HEK293 (cell line): ENCODE results near the gene LY6G5B.

Experiments
- CTCF ChIA-PET: fragments of 350-600 bp; formaldehyde crosslinking; extraction: SDS; loops from one replicate; lab custom pipeline; 2021; ENCODE audit warnings: antibody characterized with exemption; lab: Yijun Ruan, JAX
- POLR2A ChIA-PET: fragments of 300-600 bp; formaldehyde crosslinking; extraction: SDS; loops from one replicate; lab custom pipeline; 2020; ENCODE audit warnings: antibody characterized with exemption, inconsistent platforms; lab: Yijun Ruan, JAX
- H3K27ac ChIP-seq: fragments of 200-500 bp; sonication (Bioruptor generic); 2 replicates; pipeline ENCODE4 v1.5.1; 2014; ENCODE audit warnings: low read depth, low read length, control low read depth, inconsistent platforms; ENCODE audit errors: extremely low read depth
- H3K36me3 ChIP-seq, 2 experiments: fragments of 200-500 bp in 1 of 2; sonication (Bioruptor generic) in 1 of 2; 1 replicate in 1 of 2; 2 replicates in 1 of 2; pipeline ENCODE4 v1.5.1; 2014 to 2017; ENCODE audit warnings: inconsistent platforms in 2 of 2, low read length in 2 of 2; ENCODE audit not compliant: control insufficient read depth in 2 of 2, insufficient read depth in 1 of 2
- H3K4me1 ChIP-seq: fragments of 200-500 bp; sonication (Bioruptor generic); 2 replicates; pipeline ENCODE4 v1.5.1; 2014; ENCODE audit warnings: mild to moderate bottlenecking, low read length, inconsistent platforms; ENCODE audit not compliant: control insufficient read depth, insufficient read depth
- H3K4me3 ChIP-seq: 2 replicates; pipeline ENCODE4 v1.5.1; 2011; ENCODE audit warnings: low read depth, mild to moderate bottlenecking, control low read depth, low read length, moderate library complexity
- H3K9me3 ChIP-seq: fragments of 200-500 bp; sonication (Bioruptor generic); 2 replicates; pipeline ENCODE4 v1.5.1; 2014; ENCODE audit warnings: low read depth, low read length, inconsistent platforms; ENCODE audit not compliant: control insufficient read depth, insufficient read depth
- KLF7 ChIP-seq: fragments of 450-650 bp; formaldehyde crosslinking; IDR thresholded peaks from 2 replicates; pipeline ENCODE4 v1.5.1; 2016; ENCODE audit warnings: missing biosample characterization, missing genetic modification characterization, borderline replicate concordance
- KLF9 ChIP-seq: fragments of 450-650 bp; formaldehyde crosslinking; IDR thresholded peaks from 2 replicates; pipeline ENCODE4 v1.5.1; 2016; ENCODE audit warnings: missing biosample characterization, missing genetic modification characterization, low read depth
- TCF7L2 ChIP-seq: IDR thresholded peaks from 2 replicates; pipeline ENCODE4 v1.6.1; 2011; ENCODE audit warnings: low read depth, mild to moderate bottlenecking, inconsistent platforms, low read length, moderate library complexity, borderline replicate concordance
- YY2 ChIP-seq: fragments of 450-650 bp; formaldehyde crosslinking; IDR thresholded peaks from 2 replicates; pipeline ENCODE4 v1.5.1; 2016; ENCODE audit warnings: missing biosample characterization, missing genetic modification characterization
- ZBTB7A ChIP-seq: fragments of 450-650 bp; formaldehyde crosslinking; IDR thresholded peaks from 2 replicates; pipeline ENCODE4 v1.5.1; 2016; ENCODE audit warnings: low read depth, missing biosample characterization, missing genetic modification characterization
- ZNF121 ChIP-seq: fragments of 450-650 bp; formaldehyde crosslinking; IDR thresholded peaks from 2 replicates; pipeline ENCODE4 v1.5.1; 2016; ENCODE audit warnings: missing biosample characterization, missing genetic modification characterization
- ZNF138 ChIP-seq: fragments of 450-650 bp; formaldehyde crosslinking; IDR thresholded peaks from 2 replicates; pipeline ENCODE4 v1.5.1; 2016; ENCODE audit warnings: missing biosample characterization, missing genetic modification characterization, borderline replicate concordance
- ZNF157 ChIP-seq: fragments of 450-650 bp; formaldehyde crosslinking; IDR thresholded peaks from 2 replicates; pipeline ENCODE4 v1.5.1; 2016; ENCODE audit warnings: missing biosample characterization, missing genetic modification characterization
- ZNF174 ChIP-seq: fragments of 450-650 bp; formaldehyde crosslinking; IDR thresholded peaks from 2 replicates; pipeline ENCODE4 v1.5.0; 2017; ENCODE audit warnings: missing biosample characterization, mild to moderate bottlenecking, missing genetic modification characterization
- ZNF175 ChIP-seq: fragments of 450-650 bp; formaldehyde crosslinking; IDR thresholded peaks from 2 replicates; pipeline ENCODE4 v1.5.1; 2016; ENCODE audit warnings: missing biosample characterization, missing genetic modification characterization
- ZNF211 ChIP-seq: fragments of 450-650 bp; formaldehyde crosslinking; IDR thresholded peaks from 2 replicates; pipeline ENCODE4 v1.5.1; 2016; ENCODE audit warnings: low read depth, missing biosample characterization, missing genetic modification characterization
- ZNF324 ChIP-seq: fragments of 450-650 bp; formaldehyde crosslinking; IDR thresholded peaks from 2 replicates; pipeline ENCODE4 v1.5.1; 2016; ENCODE audit warnings: missing biosample characterization, missing genetic modification characterization
- ZNF335 ChIP-seq: fragments of 450-650 bp; formaldehyde crosslinking; conservative IDR thresholded peaks from 2 replicates; pipeline ENCODE4 v1.5.1; 2016; ENCODE audit warnings: missing biosample characterization, missing genetic modification characterization
- ZNF37A ChIP-seq: fragments of 450-650 bp; IDR thresholded peaks from 2 replicates; pipeline ENCODE4 v1.5.1; 2018; ENCODE audit warnings: missing biosample characterization, missing genetic modification characterization
- ZNF394 ChIP-seq: fragments of 450-650 bp; formaldehyde crosslinking; IDR thresholded peaks from 2 replicates; pipeline ENCODE4 v1.5.1; 2016; ENCODE audit warnings: missing biosample characterization, missing genetic modification characterization, mild to moderate bottlenecking, moderate library complexity, borderline replicate concordance
- ZNF423 ChIP-seq: fragments of 450-650 bp; formaldehyde crosslinking; IDR thresholded peaks from 2 replicates; pipeline ENCODE4 v1.5.1; 2016; ENCODE audit warnings: missing biosample characterization, missing genetic modification characterization
- ZNF426 ChIP-seq: fragments of 450-650 bp; formaldehyde crosslinking; IDR thresholded peaks from 2 replicates; pipeline ENCODE4 v1.5.1; 2017; ENCODE audit warnings: missing biosample characterization, missing genetic modification characterization, mild to moderate bottlenecking, inconsistent platforms, moderate library complexity
- ZNF610 ChIP-seq: fragments of 450-650 bp; formaldehyde crosslinking; IDR thresholded peaks from 2 replicates; pipeline ENCODE4 v1.5.1; 2016; ENCODE audit warnings: missing biosample characterization, missing genetic modification characterization, borderline replicate concordance
- ZNF776 ChIP-seq: fragments of 450-650 bp; formaldehyde crosslinking; IDR thresholded peaks from 2 replicates; pipeline ENCODE4 v1.5.0; 2017; ENCODE audit warnings: missing biosample characterization, missing genetic modification characterization, borderline replicate concordance
- ZNF791 ChIP-seq: fragments of 450-650 bp; formaldehyde crosslinking; IDR thresholded peaks from 2 replicates; pipeline ENCODE4 v1.5.1; 2016; ENCODE audit warnings: missing biosample characterization, missing genetic modification characterization
- ZNF843 ChIP-seq: fragments of 450-650 bp; formaldehyde crosslinking; IDR thresholded peaks from 2 replicates; pipeline ENCODE4 v1.5.1; 2016; ENCODE audit warnings: missing biosample characterization, missing genetic modification characterization
- ZSCAN23 ChIP-seq: fragments of 450-650 bp; formaldehyde crosslinking; IDR thresholded peaks from 2 replicates; pipeline ENCODE4 v1.5.1; 2016; ENCODE audit warnings: missing biosample characterization, missing genetic modification characterization
- TF ChIP-seq, protein P1 (sequence below): fragments of 450-650 bp; formaldehyde crosslinking; IDR thresholded peaks from 2 replicates; pipeline ENCODE4 v1.5.1; 2016; ENCODE audit warnings: missing biosample characterization, missing genetic modification characterization, borderline replicate concordance
- TF ChIP-seq, protein P2 (sequence below): fragments of 450-650 bp; formaldehyde crosslinking; IDR thresholded peaks from 2 replicates; pipeline ENCODE4 v1.5.1; 2016; ENCODE audit warnings: missing biosample characterization, missing genetic modification characterization

LY6G5B gene

DNA sequence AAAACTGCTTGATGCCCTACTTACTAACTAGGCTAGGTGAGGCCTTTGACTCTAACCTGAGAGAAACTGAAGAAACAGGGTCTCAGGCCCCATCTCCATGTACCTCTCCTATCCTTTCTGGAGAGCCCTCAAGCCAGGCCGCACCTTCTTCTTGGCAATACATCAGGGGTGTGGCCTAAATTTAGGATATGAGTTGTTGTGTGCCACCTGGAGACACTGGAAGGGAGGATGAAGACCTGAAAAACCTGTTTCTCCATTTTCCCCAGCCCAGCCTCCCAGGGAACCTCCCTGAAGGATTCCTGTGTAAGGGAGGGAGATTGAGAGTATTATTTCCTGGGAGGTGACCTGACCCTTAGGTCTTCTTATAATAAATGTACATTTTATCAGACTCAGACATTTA, 48.5 kb downstream of the LY6G5B start (continued):
- TF ChIP-seq ZNF776 (tag by site-specific recombination) (no peak), ZNF37A (tag by site-specific recombination) (no peak), ZNF791 (tag by site-specific recombination) (no peak), ZNF138 (tag by site-specific recombination) (no peak), ZNF175 (no peak), ZNF426 (tag by site-specific recombination) (no peak), ZNF335 (no peak), ZBTB7A (tag by site-specific recombination) (no peak)
- TF ChIP-seq, protein P1, sequence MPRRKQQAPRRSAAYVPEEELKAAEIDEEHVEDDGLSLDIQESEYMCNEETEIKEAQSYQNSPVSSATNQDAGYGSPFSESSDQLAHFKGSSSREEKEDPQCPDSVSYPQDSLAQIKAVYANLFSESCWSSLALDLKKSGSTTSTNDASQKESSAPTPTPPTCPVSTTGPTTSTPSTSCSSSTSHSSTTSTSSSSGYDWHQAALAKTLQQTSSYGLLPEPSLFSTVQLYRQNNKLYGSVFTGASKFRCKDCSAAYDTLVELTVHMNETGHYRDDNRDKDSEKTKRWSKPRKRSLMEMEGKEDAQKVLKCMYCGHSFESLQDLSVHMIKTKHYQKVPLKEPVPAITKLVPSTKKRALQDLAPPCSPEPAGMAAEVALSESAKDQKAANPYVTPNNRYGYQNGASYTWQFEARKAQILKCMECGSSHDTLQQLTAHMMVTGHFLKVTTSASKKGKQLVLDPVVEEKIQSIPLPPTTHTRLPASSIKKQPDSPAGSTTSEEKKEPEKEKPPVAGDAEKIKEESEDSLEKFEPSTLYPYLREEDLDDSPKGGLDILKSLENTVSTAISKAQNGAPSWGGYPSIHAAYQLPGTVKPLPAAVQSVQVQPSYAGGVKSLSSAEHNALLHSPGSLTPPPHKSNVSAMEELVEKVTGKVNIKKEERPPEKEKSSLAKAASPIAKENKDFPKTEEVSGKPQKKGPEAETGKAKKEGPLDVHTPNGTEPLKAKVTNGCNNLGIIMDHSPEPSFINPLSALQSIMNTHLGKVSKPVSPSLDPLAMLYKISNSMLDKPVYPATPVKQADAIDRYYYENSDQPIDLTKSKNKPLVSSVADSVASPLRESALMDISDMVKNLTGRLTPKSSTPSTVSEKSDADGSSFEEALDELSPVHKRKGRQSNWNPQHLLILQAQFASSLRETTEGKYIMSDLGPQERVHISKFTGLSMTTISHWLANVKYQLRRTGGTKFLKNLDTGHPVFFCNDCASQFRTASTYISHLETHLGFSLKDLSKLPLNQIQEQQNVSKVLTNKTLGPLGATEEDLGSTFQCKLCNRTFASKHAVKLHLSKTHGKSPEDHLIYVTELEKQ (tag by site-specific recombination), result no peak

DNA sequence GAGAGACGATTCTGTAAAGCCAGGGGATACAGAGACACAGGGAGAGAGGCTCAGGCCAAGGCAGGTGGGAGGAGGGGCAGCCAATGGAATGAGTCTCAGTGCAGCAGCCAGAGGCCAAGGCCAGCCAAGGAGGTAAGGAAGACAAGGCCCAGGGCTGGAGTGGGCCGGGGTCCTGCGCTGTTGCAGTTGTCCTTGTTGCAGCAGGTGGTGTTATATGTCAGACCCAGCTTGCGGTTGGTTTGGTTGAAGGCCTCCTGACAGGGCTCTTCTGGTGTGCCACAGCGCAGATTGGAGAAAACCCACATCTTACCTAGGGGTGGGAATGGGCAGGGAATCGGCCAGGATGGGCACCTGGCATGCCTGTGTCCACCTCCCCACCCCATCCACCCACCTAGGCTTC, 49.2 kb downstream of the LY6G5B start:
- CTCF ChIA-PET, result interaction anchor here (0.9 kb wide), 2 partner anchors 30 to 51 kb away, joined by 3 read pairs; no protein-coding TSS in a partner anchor
- POLR2A ChIA-PET, result no interaction called here
- no peak overlapping the region for H3K27ac ChIP-seq

DNA sequence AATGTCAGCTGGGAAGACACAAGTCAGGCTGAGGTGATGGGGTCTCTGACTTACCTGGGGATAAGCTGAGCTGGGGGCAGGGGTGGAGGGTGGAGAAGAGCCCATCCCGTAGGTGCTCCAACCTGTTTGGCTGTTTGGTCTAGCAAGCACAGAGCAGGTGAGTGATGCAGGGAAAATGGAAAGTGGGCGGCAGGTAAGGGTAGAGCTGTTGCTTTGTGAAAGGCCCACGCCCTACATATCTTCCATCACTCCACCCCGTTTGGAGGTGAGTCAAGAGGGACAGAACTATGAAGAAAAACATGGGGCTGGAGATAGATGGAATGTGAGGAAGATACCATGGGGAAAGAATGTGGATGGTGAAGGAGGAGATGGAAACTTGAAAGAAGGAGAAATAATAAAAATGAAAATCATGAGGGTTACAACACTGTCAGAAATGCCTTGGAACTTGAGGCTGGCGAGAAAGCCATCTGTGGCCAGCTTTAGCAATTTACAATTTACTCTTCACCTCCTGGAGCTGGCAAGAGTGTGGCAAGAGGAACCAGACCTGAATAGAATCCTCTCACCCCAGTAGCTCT, 50.5 kb downstream of the LY6G5B start:
- H3K4me1 ChIP-seq, result no peaks in the 10 kb centered on the region
- H3K9me3 ChIP-seq, result no peaks in the 10 kb centered on the region
- ChIA-PET CTCF (interaction anchor here (0.6 to 1.0 kb wide), 2 partner anchors 39 to 50 kb away, joined by 4 read pairs; partner anchors contain the start of gene LY6G5C), POLR2A (interaction anchor here (0.9 to 1.1 kb wide), 2 partner anchors 10 to 107 kb away, joined by 3 to 4 read pairs; partner anchors contain the start of gene HSPA1B)
- H3K4me3 ChIP-seq, result no peak overlapping the region
- no peak overlapping the region for H3K27ac ChIP-seq
- no peak for TF ChIP-seq TCF7L2
- no peak for TF ChIP-seq ZNF121 (tag by site-specific recombination)
- TF ChIP-seq ZNF394, result no peak
- TF ChIP-seq ZNF174, result no peak
- no peak for TF ChIP-seq ZNF211 (tag by site-specific recombination)
- TF ChIP-seq ZNF843 (tag by site-specific recombination), result no peak
- TF ChIP-seq, all 188 proteins: peak for 0
- no peaks in the 10 kb centered on the region for H3K36me3 ChIP-seq

More for the DNA sequence above, 49.2 kb downstream of the LY6G5B start:
- Histone ChIP-seq H3K36me3 (no peaks in the 10 kb centered on the region), H3K9me3 (no peaks in the 10 kb centered on the region), H3K4me1 (peaks cover 3% of the 10 kb centered on the region), H3K4me3 (no peak overlapping the region)
- TF ChIP-seq KLF7 (no peak), ZNF610 (tag by site-specific recombination) (no peak), ZNF324 (tag by site-specific recombination) (no peak), ZNF157 (no peak), ZNF423 (no peak), YY2 (tag by site-specific recombination) (no peak), ZSCAN23 (tag by site-specific recombination) (no peak), KLF9 (tag by site-specific recombination) (no peak), ZNF175 (no peak)
- TF ChIP-seq, protein P2, sequence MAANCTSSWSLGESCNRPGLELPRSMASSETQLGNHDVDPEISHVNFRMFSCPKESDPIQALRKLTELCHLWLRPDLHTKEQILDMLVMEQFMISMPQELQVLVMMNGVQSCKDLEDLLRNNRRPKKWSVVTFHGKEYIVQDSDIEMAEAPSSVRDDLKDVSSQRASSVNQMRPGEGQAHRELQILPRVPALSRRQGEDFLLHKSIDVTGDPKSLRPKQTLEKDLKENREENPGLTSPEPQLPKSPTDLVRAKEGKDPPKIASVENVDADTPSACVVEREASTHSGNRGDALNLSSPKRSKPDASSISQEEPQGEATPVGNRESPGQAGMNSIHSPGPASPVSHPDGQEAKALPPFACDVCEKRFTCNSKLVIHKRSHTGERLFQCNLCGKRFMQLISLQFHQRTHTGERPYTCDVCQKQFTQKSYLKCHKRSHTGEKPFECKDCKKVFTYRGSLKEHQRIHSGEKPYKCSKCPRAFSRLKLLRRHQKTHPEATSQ (tag by site-specific recombination), result no peak
